Hepatic stellate cell (primary cell): Measurements from ENCODE around the gene TLR6.

Experiments
- DNase-seq: peaks from one replicate; pipeline ENCODE4 v3.0.0; 2011; ENCODE audit warnings: low spot score

The TLR6 gene

DNA sequence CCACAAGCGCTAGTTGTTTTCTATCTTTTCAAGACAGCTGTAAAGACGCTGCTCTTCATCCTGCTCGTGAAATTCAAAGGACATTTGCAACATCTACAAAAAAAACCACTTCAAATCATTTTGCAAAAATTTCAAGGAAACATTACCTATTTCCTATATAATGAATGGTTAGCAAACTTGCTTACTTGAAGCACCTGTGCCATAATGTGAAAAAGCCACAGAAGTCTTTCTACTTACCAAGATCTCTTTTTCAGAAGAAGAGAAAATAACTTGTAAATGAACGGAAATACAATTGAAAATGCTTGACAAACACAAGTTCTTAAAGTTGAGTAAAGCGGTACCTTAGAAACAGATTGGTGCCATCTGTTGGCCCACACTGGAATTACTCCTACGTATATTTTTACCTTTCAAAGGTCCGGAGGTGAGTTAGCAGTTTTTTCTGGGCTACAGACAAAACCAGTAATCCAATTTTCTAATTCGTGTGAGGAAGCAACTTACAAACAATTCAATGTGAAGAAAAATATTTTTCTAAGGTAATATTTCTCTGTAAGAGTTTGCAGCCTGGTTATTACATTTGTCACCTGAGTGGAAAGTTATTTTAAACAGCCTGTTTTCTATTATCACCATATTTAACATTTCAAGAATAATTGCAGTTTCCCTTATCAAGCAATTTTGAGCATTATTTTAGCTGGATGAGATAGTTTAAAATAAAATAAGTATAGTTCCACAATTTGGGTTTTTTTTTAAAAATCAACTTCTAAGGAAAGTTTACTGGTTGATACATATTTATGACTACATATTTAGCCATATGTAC, at the start of gene TLR6:
Gene TLR6 (minus strand): TSS at position 294 of the 814 bp plus-strand sequence. CDS start 27,344 bp downstream, outside the sequence.
- DNase-seq: no peak

- no peak for DNase-seq
Observed at GRCh38 chr4:38905652-38906385, 49.2 kb upstream of the TLR6 start.

DNA sequence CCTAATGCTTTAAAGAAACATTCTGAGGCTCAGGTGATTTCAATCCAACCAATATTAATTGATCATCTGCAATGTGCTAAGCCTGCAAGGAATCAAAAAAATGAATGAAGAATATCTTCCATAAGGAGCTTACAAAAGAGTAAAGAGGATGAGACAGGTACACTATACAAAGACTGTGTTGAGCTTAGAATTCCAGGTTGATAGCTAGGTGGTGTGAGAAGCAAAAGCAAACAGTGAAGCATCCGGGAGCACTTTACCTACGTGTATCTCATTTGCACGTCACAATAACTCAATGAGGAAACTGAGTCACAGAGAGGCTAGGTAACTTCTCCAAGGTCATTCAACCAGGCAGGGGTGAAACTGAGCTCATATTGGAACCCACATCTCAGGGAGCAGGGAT, 48.1 kb upstream of the TLR6 start:
- no peak for DNase-seq

GRCh38 chr4:38904090-38904666, 47.6 kb upstream of the TLR6 start:
- no peak for DNase-seq

DNA sequence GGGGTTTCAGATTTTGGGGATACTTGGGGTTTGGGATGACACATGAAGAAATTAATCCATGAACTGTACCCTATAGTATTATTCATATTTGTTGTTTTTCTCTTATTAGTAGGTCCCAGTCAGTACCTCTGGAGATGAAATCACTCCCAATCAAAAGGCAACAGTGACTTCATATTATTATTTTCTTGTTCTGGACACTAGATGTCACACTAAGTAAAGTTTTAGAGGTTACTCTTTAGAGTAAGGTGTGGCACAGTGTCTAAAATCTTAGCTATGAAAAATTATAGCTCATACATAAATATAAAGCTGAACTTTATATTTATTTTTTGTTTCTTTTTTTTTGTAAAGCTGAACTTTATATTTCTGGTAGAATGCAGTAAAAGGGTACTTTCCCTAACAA, 46.1 kb upstream of the TLR6 start:
- DNase-seq: no peak

DNA sequence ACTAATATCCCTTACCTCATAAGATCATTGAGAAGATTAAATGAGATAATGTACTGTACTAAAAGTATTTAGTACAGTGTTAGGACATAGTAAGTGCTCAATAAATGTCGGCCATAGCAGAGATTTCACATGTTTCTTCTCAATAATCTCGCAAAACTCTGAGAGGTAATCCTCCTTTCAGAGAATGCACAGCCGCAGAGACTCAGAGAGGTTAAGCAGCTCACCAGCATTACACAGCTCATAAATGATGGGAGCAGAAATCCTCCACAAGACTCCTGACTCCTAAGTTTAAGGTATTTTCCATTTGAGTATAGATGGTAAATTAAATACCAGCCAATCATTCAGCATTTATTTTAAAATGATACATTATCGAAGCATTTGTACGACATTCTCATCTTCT, 45.6 kb upstream of the TLR6 start:
- no peak for DNase-seq

GRCh38 chr4:38898245-38898644, 41.6 kb upstream of the TLR6 start:
- DNase-seq: no peak

DNA sequence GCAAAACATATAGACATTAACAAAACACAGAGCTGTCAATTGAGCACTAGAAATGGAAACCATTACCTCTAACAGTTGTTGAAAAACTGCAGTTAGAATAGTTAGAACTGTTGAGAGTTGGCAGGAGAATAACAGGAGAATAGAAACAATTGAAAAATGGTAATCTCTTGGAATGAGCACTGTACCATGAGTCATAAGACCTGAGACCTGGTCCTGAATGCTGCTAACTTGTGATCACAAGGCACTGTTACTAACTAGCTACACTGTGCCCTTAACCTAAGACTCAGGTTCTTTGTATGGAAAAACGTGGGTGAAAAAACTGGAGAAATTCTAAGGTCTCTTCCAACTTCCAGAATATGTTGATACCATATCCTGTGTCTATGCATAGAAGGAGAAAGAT, 40.3 kb upstream of the TLR6 start:
- DNase-seq: no peak

- no peak for DNase-seq
Observed at GRCh38 chr4:38894322-38894982, 37.8 kb upstream of the TLR6 start.

DNA sequence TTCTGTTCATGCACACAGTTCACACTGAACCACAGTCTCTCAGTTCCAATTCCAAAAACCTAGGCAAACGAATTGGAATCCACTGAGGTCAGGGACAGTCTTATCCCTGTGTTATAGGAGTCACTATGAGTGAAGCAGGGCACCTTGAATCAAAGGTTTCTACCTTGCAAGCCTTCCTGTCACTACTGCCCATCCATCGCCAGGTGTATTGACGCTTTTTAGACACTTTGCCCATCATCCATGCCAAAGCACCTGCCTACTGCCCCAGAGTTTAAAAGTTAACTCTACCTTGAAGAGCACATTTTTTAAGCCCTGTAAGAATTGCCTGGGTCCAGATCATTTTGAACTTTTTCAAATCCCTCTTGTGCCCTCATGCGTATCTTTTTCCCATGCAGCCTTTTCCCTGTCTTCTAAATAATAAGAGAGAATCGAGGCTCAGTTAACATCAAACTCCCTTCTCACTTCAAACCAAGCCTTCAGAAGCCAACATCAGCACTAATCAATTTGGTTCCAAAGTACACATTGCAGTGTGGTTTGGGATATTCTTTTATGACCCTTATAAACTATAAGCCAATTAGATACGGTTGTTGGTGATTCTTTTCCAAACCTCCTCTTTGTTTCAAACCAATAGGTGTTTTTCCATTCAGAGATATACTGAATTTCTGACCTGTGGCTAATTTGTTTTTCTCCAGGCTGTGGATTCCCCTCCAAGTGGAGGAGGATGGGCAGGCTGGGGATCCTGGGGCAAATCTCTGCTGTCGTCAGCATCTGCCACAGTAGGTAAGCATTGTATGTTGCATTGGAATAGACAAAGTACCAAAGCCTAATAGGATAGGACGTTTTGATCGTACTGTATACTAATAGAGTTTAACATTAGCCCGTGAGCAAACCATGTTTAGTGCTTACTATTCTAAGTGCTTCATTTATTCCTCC, 34.7 kb upstream of the TLR6 start:
- no peak for DNase-seq

- DNase-seq: peak; percentile 65
Observed at GRCh38 chr4:38889143-38889542, 32.5 kb upstream of the TLR6 start.

GRCh38 chr4:38884254-38884653, 27.6 kb upstream of the TLR6 start:
- no peak for DNase-seq

DNA sequence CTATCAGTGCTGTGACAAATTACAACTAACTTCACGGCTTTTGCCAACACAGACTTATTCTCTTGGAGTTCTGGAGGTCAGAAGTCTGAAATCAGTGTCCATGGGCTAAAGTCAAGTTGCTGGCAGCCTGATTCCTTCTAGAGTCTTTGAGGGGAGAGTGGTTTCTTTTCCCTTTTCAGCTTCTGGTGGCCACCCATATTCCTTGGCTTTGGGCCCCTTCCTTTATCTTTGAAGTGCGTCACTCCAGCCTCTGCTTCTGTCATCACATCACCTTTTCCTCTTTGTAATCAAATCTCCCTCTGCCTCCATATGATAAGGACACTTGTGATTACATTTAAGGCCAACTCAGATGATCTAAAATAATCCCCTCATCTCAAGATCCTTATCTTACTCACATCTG, 20.0 kb upstream of the TLR6 start:
- no peak for DNase-seq

DNA sequence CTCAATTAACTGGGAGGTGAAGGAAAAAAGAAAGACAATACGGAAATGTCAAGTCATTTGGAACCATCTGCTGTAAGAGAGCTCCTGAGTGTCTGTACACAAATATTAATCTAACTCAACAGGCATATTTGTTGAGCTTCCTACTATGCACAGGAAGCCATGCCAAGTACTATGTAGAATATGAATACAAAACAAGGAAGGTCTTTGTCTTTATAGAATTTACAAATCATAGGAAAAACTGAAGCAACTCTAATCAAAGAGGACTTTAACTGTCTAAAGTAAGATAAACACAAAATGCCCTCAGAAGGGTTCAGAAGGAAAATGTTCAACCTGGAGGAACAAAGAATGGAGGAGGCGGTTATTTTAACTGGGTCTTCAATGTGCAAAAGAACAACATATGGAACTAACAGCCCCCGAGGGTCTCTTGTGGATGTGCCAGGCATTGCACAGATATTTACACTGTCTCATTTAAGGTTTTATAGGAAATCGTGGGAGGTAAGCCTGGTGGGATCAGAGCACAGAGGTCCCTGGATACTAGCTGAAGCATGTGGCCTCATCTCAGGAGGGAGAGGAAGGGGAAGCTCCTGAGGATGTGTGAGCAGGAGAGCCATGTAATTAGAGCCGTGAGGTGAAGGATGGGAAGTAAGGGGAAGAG, 16.8 kb upstream of the TLR6 start:
- no peak for DNase-seq

- DNase-seq: no peak
Observed at GRCh38 chr4:38872620-38873019, 16.0 kb upstream of the TLR6 start.

- DNase-seq: no peak
Observed at GRCh38 chr4:38871593-38871992, 15.0 kb upstream of the TLR6 start.

- no peak for DNase-seq
Observed at GRCh38 chr4:38870098-38870808, 13.6 kb upstream of the TLR6 start.

DNA sequence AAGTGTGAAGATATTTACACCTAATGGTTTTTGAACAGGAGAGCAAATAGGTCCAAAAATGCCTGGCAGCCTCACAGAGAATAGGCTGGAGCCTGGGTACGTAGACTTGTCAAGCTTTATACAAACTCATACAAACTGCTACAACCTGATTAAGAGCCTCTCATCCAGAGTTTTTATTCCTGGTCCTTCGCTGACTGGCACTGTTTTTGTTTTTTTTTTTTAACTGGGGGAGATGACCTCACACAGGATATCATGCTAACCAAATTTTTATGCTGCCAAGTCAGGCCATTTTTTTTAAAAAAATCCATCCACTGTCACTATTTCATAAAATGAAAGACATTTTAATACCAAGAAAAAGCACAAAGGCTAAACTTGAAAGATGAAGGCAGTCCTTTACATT, 12.9 kb upstream of the TLR6 start:
- DNase-seq: peak; percentile 65

- DNase-seq: peak; percentile 32
Observed at GRCh38 chr4:38868059-38868960, 11.7 kb upstream of the TLR6 start.
